ENCODE measurements around the gene TMPRSS13.

TMPRSS13 gene

GRCh38 chr11:117966908-117967307 is 37.7 kb upstream of the TMPRSS13 start:
- no peak for DNase-seq (ENCODE audit: extremely low read depth, insufficient read length)
- no peaks in the 10 kb centered on the region for H3K27me3 ChIP-seq (replicated peaks; ENCODE audit: control insufficient read depth, insufficient read depth, low read length)
- TF ChIP-seq, protein P1, sequence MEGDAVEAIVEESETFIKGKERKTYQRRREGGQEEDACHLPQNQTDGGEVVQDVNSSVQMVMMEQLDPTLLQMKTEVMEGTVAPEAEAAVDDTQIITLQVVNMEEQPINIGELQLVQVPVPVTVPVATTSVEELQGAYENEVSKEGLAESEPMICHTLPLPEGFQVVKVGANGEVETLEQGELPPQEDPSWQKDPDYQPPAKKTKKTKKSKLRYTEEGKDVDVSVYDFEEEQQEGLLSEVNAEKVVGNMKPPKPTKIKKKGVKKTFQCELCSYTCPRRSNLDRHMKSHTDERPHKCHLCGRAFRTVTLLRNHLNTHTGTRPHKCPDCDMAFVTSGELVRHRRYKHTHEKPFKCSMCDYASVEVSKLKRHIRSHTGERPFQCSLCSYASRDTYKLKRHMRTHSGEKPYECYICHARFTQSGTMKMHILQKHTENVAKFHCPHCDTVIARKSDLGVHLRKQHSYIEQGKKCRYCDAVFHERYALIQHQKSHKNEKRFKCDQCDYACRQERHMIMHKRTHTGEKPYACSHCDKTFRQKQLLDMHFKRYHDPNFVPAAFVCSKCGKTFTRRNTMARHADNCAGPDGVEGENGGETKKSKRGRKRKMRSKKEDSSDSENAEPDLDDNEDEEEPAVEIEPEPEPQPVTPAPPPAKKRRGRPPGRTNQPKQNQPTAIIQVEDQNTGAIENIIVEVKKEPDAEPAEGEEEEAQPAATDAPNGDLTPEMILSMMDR (IDR thresholded peaks at IDR 0.05; ENCODE audit: insufficient read depth, low read length, poor library complexity, severe bottlenecking): no peak
- H3K36me3 ChIP-seq (ENCODE audit: control insufficient read depth, insufficient read depth, low read length): no peaks in the 10 kb centered on the region
- H3K4me3 ChIP-seq (replicated peaks; ENCODE audit: low read depth, low read length): no peak overlapping the region

GRCh38 chr11:117962826-117963225 is 33.6 kb upstream of the TMPRSS13 start:
- H3K4me3 ChIP-seq (replicated peaks; ENCODE audit: low read depth, low read length): no peak overlapping the region
- DNase-seq (ENCODE audit: extremely low read depth, insufficient read length): no peak
- TF ChIP-seq, protein P1 (IDR thresholded peaks at IDR 0.05; ENCODE audit: insufficient read depth, low read length, poor library complexity, severe bottlenecking): no peak
- H3K27me3 ChIP-seq (replicated peaks; ENCODE audit: control insufficient read depth, insufficient read depth, low read length): no peaks in the 10 kb centered on the region
- H3K36me3 ChIP-seq (ENCODE audit: control insufficient read depth, insufficient read depth, low read length): no peaks in the 10 kb centered on the region

DNA sequence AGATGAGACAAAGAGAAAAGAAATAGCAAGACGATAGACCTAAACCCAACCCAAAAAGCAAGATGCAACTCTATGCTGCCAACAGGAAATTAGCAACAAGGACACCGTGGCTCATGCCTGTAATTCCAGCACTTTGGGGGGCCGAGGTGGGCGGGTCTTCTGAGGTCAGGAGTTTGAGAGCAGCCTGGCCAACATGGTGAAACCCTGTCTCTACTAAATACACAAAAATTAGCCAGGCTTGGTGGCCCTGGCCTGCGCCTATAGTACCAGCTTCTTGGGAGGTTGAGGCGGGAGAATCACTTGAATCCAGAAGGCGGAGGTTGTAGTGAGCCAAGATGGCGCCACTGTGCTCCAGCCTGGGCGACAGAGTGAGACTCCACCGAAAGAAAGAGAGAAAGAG is 32.7 kb upstream of the TMPRSS13 start:
- Histone ChIP-seq H3K4me3 (replicated peaks; ENCODE audit: low read depth, low read length) (no peak overlapping the region), H3K36me3 (ENCODE audit: control insufficient read depth, insufficient read depth, low read length) (no peaks in the 10 kb centered on the region), H3K27me3 (replicated peaks; ENCODE audit: control insufficient read depth, insufficient read depth, low read length) (no peaks in the 10 kb centered on the region; the same call in 1 of the 2 replicates)
- TF ChIP-seq, protein P1 (IDR thresholded peaks at IDR 0.05; ENCODE audit: insufficient read depth, low read length, poor library complexity, severe bottlenecking): no peak
- DNase-seq (ENCODE audit: extremely low read depth, insufficient read length): no peak

DNA sequence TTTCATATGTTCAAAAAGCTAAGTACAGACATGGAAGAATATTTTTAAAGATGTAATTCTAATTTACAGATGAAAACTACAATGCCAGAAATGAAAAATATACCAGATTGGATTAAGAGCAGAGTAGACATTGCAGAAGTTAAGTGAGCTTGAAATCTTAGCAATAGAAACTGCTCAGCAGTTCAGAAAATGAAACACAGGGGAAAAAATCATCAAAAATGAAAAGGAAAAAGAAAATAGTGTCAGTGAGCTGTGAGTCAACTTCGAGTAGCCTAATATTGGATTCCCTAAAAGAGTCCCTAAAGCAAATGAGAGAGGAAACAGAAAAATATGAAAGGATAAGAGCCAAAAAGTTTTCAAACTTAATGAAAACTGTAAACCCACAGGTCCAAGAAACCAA is 31.2 kb upstream of the TMPRSS13 start:
- no peaks in the 10 kb centered on the region for H3K36me3 ChIP-seq (ENCODE audit: control insufficient read depth, insufficient read depth, low read length)
- DNase-seq (ENCODE audit: extremely low read depth, insufficient read length): no peak
- H3K27me3 ChIP-seq (replicated peaks; ENCODE audit: control insufficient read depth, insufficient read depth, low read length): no peaks in the 10 kb centered on the region; the same call in 1 of the 2 replicates
- TF ChIP-seq, protein P1 (IDR thresholded peaks at IDR 0.05; ENCODE audit: insufficient read depth, low read length, poor library complexity, severe bottlenecking): no peak
- no peak overlapping the region for H3K4me3 ChIP-seq (replicated peaks; ENCODE audit: low read depth, low read length)

DNA sequence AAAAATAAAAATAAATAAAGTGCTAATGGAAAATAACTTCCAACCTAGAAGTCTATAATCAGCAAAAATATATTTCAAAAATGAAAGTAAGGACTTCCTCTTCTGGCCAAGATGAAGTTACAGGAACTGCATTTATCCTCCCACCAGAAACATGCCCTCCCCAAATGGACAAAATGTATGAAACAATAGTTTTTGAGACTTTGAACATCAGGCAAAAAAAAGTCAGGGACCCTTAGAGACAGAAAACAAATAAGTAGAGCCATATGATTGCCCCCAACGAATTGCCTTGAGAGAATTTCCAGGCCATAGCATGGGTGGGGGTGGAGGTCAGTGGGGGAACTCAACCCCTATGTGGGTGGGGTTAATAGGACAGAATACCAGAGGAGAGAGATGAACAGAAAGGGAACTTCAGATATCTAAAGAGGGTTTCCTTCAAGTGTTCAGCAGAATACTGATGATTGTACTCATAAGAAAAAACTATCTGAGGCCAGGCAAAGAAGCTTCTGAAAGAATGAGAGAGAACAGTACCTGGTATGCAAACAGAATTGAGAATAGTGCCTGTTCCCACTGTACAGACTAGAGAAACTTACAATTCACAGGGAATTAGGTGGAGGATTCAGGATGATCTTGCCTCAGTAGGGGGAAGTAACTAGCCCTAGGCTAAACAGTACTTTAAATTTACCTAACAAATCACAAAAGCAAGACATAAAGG is 30.4 kb upstream of the TMPRSS13 start:
- no peak overlapping the region for H3K4me3 ChIP-seq (replicated peaks; ENCODE audit: low read depth, low read length)
- H3K36me3 ChIP-seq (ENCODE audit: control insufficient read depth, insufficient read depth, low read length): no peaks in the 10 kb centered on the region
- H3K27me3 ChIP-seq (replicated peaks; ENCODE audit: control insufficient read depth, insufficient read depth, low read length): no peaks in the 10 kb centered on the region; the same call in 1 of the 2 replicates
- DNase-seq (ENCODE audit: extremely low read depth, insufficient read length): no peak
- TF ChIP-seq, protein P1 (IDR thresholded peaks at IDR 0.05; ENCODE audit: insufficient read depth, low read length, poor library complexity, severe bottlenecking): no peak
